OCI-LY7 (cell line): ENCODE results near the gene PLAGL1.

Experiments
- CTCF ChIP-seq: fragments of 200-600 bp; sonication (generic); conservative IDR thresholded peaks from 2 replicates; pipeline ENCODE4 v1.5.1; 2014; ENCODE audit warnings: mild to moderate bottlenecking, antibody characterized with exemption, low read length, moderate library complexity, mixed read lengths
- EZH2phosphoT487 ChIP-seq: fragments of 200-600 bp; sonication (generic); IDR thresholded peaks from 2 replicates; pipeline ENCODE4 v1.6.1; 2018; ENCODE audit warnings: low read depth, borderline replicate concordance, mild to moderate bottlenecking, mixed run types, antibody characterized with exemption, low read length, moderate library complexity, mixed read lengths

GRCh38 chr6:143955971-143956370, 52.1 kb downstream of the PLAGL1 start:
- TF ChIP-seq CTCF, result no peak
- no peak for TF ChIP-seq EZH2phosphoT487
